GM19193 (cell line): ENCODE measurements around the gene TWIST1.

ENCODE experiments used
- POLR2A ChIP-seq: IDR thresholded peaks from 4 replicates; pipeline ENCODE4 v1.6.1; 2011; ENCODE audit not compliant: insufficient read depth, insufficient read length; ENCODE audit errors: extremely low read depth

Gene TWIST1

DNA sequence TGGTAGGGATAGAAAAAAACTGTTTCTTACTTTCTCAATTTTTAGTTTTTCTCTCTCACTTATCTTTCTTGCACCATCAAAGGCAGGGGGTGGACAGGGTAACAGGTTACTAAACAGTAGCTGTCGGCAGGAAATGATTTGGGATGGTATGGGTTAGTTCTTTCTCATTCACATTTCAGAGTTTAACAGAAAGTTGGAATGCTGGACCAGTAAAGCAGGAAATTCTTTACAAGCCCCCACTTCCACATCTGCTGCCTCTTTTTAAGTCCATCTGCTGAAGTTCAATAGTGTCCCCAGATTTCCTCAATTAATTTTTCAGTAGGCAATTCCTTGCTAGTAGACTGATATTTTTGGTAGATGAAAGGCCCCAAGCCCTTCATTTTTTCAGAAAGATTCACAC, 23.3 kb downstream of the TWIST1 start:
- no peak for TF ChIP-seq POLR2A

DNA sequence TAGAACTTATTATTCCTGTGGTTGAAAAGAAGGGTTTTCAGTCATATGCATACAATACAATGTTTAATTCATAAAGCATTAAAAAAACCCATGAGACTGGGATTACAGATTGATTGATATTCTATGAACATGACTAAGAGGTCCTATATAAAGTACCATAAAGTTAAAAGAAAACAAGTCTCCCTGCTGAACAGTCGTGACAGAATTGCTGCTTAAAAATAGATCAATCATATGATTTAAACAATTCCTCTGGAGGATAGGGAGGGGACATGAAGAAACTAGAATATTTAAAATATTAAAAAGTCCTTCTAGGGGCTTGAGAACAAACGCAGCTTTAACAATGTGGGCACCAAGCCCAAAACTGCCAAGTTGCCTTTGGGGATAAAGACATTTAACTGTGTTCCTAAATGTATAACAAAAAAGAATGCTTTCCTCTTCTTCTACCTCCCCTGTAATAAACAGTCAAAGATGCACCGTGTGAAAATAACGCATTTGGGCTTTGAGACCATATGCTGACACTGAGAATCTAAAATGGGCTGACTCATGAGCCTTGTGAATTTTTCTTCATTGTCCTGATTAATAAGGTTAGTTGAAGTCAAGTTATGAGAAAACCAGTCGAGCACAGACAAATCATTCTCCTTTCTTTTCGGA, 25.8 kb downstream of the TWIST1 start:
- no peak for TF ChIP-seq POLR2A

GRCh38 chr7:19090526-19090925, 26.9 kb downstream of the TWIST1 start:
- no peak for TF ChIP-seq POLR2A

- TF ChIP-seq POLR2A: no peak
Observed at GRCh38 chr7:19089797-19090196, 27.6 kb downstream of the TWIST1 start.

DNA sequence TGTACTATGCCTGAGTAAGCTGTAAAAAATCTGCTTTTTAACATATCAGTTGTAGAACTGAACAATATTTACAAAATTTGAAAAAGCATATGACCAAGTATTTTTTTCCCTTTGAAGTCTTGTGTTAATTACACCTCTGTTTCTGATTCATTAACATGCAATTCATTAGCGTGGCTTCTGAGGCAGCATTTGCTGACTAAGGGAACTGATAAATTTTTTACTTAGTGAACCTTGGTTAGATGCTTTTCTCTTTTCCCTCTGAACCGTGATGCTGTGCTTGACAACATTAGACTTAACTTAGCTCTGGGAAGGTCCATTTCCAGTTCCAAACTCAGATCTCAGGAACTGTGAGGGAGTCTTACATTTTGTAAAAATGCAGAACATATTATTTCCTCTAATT, 28.1 kb downstream of the TWIST1 start:
- TF ChIP-seq POLR2A: no peak

GRCh38 chr7:19080093-19080492, 37.3 kb downstream of the TWIST1 start:
- no peak for TF ChIP-seq POLR2A

GRCh38 chr7:19079066-19079465, 38.4 kb downstream of the TWIST1 start:
- TF ChIP-seq POLR2A: no peak

- TF ChIP-seq POLR2A: no peak
Observed at GRCh38 chr7:19069842-19070241, 47.6 kb downstream of the TWIST1 start.

DNA sequence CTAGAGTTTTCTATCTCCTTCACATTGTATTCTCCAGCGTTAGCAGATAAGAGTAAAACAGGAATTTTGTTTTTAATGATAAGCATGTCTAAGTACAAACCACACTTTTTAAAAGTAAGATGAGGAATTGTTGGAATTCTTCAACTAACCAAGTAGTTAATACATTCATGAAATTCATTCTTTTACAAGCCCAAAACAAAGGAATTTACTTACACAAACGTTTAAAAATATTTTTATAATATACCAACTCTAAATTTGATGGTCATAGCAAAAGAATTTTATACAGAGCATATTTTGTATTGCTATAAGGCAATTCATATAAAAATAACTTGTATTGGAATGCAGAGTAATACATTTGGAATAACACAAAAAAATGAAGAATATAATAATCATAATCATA, 51.3 kb downstream of the TWIST1 start:
- no peak for TF ChIP-seq POLR2A
